Central memory CD8-positive, alpha-beta T cell (primary cell): ENCODE results near the gene EXOC6B.

Experiments
- ATAC-seq: fragments of 150-1000 bp; cut with Tn5 transposase; replicated peaks from 2 replicates; pipeline ENCODE4 v1.10.0; 2022; ENCODE audit warnings: mild to moderate bottlenecking, moderate FRiP score, moderate number of reproducible peaks; ENCODE audit not compliant: poor library complexity, severe bottlenecking; ENCODE audit errors: extremely low read depth
- DNase-seq, 2 donors: peaks; one replicate each; pipeline ENCODE4 v3.0.0; 2021; ENCODE audit warnings: low spot score in 2 of 2
- H3K27ac Mint-ChIP-seq: one replicate; pipeline ENCODE4 v1.8.0; 2022; ENCODE audit warnings: low read depth, mild to moderate bottlenecking, moderate library complexity, mixed read lengths
- H3K27me3 Mint-ChIP-seq: one replicate; pipeline ENCODE4 v1.8.0; 2022; ENCODE audit warnings: mixed read lengths
- H3K36me3 Mint-ChIP-seq: one replicate; pipeline ENCODE4 v1.8.0; 2022; ENCODE audit warnings: mild to moderate bottlenecking, moderate library complexity, mixed read lengths; ENCODE audit not compliant: insufficient read depth
- H3K4me1 Mint-ChIP-seq: one replicate; pipeline ENCODE4 v1.8.0; 2022; ENCODE audit warnings: mixed read lengths
- H3K4me3 Mint-ChIP-seq: one replicate; pipeline ENCODE4 v1.8.0; 2022; ENCODE audit warnings: mild to moderate bottlenecking, moderate library complexity, mixed read lengths
- H3K9me3 Mint-ChIP-seq: one replicate; pipeline ENCODE4 v1.8.0; 2022; ENCODE audit warnings: mixed read lengths

The EXOC6B gene

DNA sequence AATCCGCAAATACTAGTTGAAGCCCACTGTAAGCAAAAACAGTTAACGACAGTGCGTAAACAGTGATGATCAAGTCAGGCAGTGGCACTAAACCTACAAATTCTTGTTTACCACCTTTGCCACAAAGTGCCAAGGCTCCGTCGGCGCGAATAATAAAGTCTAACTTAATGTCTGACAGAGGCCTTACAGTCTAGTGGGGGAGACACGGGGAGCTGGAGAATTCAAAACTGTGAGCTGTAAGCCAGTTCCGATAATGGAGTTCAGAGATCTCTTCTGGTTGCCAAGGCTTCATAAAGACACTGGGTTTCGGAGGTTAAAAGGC is 284 bp upstream of the EXOC6B start:
- Mint-ChIP-seq H3K4me1 (peaks cover 38% of the 10 kb centered on the region), H3K4me3 (peak overlapping the region; percentile 96), H3K27me3 (peaks cover 13% of the 10 kb centered on the region), H3K27ac (peak overlapping the region; percentile 89), H3K9me3 (no peaks in the 10 kb centered on the region), H3K36me3 (peaks cover 4% of the 10 kb centered on the region)
- DNase-seq (no peak), ATAC-seq (no peak)

DNA sequence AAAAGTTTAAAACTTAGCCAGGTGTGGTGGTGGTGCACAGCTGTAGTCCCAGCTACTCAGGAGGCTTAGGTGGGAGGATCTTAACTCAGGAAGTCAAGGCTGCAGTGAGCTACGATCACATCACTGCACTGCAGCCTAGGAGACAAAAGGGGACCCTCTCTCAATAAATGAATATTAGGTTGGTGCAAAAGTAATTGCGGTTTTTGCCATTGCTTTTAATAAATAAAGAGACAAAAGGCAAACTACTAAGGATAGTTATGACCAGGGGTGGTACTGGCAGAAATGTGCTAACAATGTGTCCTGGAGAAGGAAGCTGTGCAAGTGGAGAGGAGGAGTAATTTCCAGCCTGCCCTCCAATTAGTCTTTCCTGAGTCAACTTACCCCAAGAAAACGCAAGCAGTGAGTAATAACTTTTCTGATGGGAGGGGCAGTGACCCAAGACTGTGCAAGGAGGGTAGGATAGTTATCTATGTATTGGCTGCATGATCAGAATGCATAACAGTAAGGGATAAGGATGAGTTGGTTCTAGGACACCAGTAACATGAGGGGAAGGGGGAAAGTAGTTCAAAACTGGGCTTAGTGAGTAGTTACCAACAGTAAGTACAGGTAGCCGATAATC is 1.5 kb downstream of the EXOC6B start:
- ATAC-seq (no peak), DNase-seq (no peak)
- Mint-ChIP-seq H3K27ac (peak overlapping the region; percentile 89), H3K27me3 (no peaks in the 10 kb centered on the region), H3K4me1 (peaks cover 43% of the 10 kb centered on the region), H3K9me3 (no peaks in the 10 kb centered on the region), H3K4me3 (peak overlapping the region; percentile 96), H3K36me3 (peaks cover 4% of the 10 kb centered on the region)

DNA sequence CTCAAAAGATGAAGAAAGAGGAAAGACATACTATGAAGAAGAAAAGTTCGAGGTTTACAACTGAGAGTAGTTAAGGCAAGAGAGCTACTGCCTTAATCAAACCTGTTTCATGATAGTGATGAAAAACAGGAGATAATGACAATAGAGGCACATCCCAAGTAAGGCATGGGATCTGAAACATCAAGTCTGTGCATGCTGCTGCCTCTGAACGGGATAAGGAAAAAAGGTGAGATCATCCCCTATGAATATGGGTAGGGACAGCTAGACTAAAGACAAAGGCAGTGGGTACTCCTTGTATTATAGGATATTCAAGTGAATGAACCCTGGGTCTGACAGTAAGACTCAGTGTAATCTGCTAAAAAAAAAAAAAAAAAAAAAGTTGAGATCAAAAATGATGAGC is 3.0 kb downstream of the EXOC6B start:
- Mint-ChIP-seq H3K4me1 (peaks cover 43% of the 10 kb centered on the region), H3K4me3 (no peak overlapping the region), H3K9me3 (no peaks in the 10 kb centered on the region), H3K36me3 (peaks cover 4% of the 10 kb centered on the region), H3K27me3 (no peaks in the 10 kb centered on the region), H3K27ac (no peak overlapping the region)
- no peak for DNase-seq
- ATAC-seq, result no peak

DNA sequence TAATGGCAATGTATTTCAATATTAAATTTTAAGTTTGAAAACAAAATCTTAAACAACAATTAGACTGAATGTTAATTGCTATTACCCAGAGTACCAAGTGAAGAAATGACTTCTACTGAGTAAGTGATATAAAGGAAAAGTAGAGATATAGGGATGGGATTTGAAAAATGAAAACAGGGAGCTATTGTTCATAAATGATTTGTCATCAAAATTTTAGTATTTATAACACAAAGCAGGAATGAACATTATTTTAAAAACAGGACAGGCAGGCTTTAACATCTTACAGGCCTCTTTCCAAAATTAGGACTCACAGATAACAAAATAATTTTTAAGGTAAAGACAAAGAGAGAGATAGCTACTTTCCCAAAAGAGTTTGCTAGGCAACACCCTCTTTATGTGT is 3.9 kb downstream of the EXOC6B start:
- DNase-seq, result no peak
- Mint-ChIP-seq H3K27ac (no peak overlapping the region), H3K27me3 (no peaks in the 10 kb centered on the region), H3K36me3 (peaks cover 4% of the 10 kb centered on the region), H3K4me3 (no peak overlapping the region), H3K4me1 (peaks cover 43% of the 10 kb centered on the region), H3K9me3 (no peaks in the 10 kb centered on the region)
- ATAC-seq, result no peak

DNA sequence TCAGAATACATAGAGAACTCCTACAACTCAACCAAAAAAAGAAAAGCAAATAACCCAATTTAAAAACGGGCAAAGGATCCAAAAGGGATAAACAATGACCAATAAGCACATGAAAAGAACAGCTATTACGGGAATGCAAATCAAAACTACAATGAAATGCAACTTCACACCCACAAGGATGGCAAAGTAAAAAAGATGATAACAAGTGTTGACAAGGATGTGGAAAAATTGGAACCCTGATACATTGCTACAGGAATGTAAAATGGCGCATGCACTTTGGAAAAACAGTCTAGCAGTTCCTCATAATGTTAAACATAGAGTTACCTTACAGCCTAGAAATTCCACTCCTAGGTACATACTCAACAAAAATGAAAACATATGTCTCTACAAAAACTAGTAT is 4.7 kb downstream of the EXOC6B start:
- peaks cover 4% of the 10 kb centered on the region for H3K36me3 Mint-ChIP-seq
- H3K4me1 Mint-ChIP-seq, result peaks cover 41% of the 10 kb centered on the region
- ATAC-seq, result no peak
- H3K27me3 Mint-ChIP-seq, result no peaks in the 10 kb centered on the region
- H3K4me3 Mint-ChIP-seq, result no peak overlapping the region
- no peaks in the 10 kb centered on the region for H3K9me3 Mint-ChIP-seq
- no peak overlapping the region for H3K27ac Mint-ChIP-seq
- DNase-seq, result no peak

DNA sequence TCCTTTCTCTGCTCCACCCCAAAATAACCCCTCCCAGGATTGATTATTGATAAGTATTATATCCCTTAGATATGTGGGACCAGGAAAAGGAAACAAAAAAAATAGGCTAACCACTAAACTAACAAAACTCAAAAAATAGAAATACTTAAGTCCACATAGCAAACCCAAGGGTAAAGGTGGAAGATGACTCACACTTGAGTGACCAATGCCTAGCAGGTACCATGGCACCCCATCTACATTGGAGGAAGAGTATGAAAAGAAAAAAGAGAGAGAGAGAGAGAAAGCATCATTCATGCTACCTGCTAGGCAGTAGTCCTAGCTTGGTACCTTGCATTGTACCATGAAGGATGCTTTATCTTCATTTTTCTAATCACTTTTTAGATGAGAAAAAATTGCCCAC is 6.3 kb downstream of the EXOC6B start:
- Mint-ChIP-seq H3K27ac (no peak overlapping the region), H3K36me3 (no peaks in the 10 kb centered on the region), H3K4me3 (no peak overlapping the region), H3K27me3 (no peaks in the 10 kb centered on the region), H3K4me1 (peaks cover 26% of the 10 kb centered on the region), H3K9me3 (no peaks in the 10 kb centered on the region)
- ATAC-seq (no peak), DNase-seq (no peak)

DNA sequence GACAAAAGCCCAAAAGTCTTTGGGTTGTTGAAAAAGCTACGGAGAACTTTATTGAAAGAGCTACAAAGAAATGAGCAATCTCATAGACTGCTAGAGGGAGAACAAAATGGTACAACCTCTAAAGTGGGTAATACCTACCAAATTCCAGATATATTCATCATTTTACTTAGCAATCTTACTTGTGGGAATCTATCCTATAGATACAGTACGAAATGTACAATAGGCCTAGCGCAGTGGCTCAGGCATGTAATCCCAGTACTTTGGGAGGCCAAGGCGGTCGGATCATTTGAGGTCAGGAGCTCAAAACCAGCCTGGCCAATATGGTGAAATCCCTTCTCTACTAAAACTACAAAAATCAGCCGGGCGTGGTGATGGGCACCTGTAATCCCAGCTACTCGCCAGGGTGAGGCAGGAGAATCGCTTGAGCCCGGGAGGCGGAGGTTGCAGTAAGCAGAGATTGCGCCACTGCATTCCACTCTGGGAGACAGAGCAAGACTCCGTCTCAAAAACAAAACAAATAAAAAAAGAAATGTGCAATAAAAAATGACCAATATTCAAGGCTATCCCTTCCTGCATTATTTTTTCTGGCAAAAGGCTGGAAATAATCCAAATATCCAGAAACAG is 10.1 kb downstream of the EXOC6B start:
- Mint-ChIP-seq H3K27ac (no peak overlapping the region), H3K36me3 (no peaks in the 10 kb centered on the region), H3K9me3 (no peaks in the 10 kb centered on the region), H3K27me3 (no peaks in the 10 kb centered on the region), H3K4me3 (no peak overlapping the region), H3K4me1 (peaks cover 8% of the 10 kb centered on the region)
- no peak for DNase-seq
- ATAC-seq, result no peak

DNA sequence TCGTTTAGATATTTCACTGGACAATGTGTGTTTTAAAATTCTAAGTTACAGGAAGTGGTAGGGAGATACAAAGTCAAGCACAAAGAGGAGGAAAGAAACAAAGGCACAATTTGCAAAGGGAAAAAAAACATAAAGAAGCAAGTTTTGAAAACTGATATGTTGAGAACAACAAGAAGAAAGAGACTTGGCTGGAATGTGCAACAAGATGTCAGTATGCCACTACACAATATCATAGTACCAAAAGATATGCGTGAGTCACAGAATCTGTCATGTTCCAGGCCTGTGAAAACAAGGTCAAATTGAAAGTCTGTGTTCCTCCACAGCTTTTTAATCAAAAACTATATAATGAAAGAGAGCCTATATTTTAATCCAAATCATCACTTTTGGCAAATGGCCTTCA is 12.0 kb downstream of the EXOC6B start:
- H3K4me3 Mint-ChIP-seq, result no peak overlapping the region
- H3K36me3 Mint-ChIP-seq, result no peaks in the 10 kb centered on the region
- H3K9me3 Mint-ChIP-seq, result peaks cover 17% of the 10 kb centered on the region
- ATAC-seq (no peak), DNase-seq (no peak)
- H3K27ac Mint-ChIP-seq, result no peak overlapping the region
- H3K27me3 Mint-ChIP-seq, result no peaks in the 10 kb centered on the region
- H3K4me1 Mint-ChIP-seq, result peaks cover 13% of the 10 kb centered on the region

DNA sequence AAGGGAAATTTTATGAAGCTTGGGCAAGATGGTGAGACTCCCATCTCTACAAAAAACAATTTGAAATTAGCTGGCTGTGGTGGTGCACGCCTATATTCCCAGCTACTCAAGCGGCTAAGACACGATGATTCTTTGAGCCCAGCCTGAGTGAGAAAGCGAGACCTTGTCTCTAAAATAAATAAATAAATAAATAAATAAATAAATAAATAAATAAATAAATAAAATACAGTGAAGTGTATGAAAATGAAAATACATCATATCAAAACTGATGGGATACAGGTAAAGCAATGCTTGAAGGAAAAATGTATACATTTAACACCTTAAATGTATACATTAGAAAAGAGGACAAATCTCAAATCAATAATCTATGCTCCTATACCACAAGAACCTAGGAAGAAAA is 15.7 kb downstream of the EXOC6B start:
- Mint-ChIP-seq H3K27me3 (no peaks in the 10 kb centered on the region), H3K9me3 (peaks cover 19% of the 10 kb centered on the region), H3K36me3 (peaks cover 2% of the 10 kb centered on the region), H3K4me3 (no peak overlapping the region), H3K4me1 (peaks cover 17% of the 10 kb centered on the region), H3K27ac (no peak overlapping the region)
- no peak for ATAC-seq
- DNase-seq, result no peak

DNA sequence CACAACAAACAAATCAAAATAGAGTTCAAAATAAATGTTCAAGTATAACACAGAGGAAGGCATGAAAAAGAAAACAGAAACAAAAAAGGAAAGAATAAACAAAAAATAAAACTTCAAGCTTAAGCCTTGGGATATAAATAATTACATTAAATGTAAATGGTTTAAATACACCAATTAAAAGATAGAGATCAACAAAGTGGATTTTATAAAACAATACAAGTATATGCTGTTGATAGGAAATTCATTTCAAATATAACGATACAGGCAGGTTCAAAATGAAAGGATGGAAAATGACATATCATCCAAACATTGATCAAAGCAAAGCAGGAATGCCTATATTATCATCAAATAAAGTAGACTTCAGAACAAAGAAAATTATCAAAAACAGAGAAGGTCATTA is 16.7 kb downstream of the EXOC6B start:
- H3K9me3 Mint-ChIP-seq, result peaks cover 19% of the 10 kb centered on the region
- H3K36me3 Mint-ChIP-seq, result peaks cover 2% of the 10 kb centered on the region
- no peak for DNase-seq
- peaks cover 17% of the 10 kb centered on the region for H3K4me1 Mint-ChIP-seq
- no peak for ATAC-seq
- no peaks in the 10 kb centered on the region for H3K27me3 Mint-ChIP-seq
- H3K4me3 Mint-ChIP-seq, result no peak overlapping the region
- no peak overlapping the region for H3K27ac Mint-ChIP-seq

DNA sequence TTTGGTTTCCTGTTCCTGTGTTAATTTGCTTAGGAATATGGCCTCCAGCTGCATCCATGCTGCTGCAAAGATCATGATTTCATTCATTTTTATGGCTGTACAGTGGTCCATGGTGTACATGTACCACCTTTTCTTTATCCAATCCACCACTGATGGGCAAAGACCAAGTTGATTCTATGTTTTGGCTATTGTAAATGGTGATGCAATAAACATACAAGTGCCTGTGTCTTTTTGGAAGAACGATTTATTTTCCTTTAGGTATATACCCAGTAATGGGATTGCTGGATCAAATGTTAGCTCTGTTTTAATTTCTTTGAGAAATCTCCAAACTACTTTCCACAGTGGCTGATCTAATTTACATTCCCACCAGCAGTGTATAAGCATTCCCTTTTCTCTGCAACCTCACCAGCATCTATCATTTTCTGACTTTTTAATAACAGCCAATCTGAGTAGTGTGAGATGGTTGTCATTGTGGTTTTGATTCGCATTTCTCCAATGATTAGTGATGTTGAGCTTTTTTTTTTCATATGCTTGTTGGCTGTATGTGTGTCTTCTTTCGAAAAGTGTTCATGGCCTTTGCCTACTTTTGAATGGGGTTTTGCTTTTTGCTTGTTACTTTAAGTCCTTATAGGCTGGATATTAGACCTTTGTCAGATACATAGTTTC is 19.4 kb downstream of the EXOC6B start:
- Mint-ChIP-seq H3K9me3 (peaks cover 19% of the 10 kb centered on the region), H3K36me3 (peaks cover 2% of the 10 kb centered on the region), H3K27ac (no peak overlapping the region), H3K4me3 (no peak overlapping the region), H3K27me3 (no peaks in the 10 kb centered on the region), H3K4me1 (peaks cover 20% of the 10 kb centered on the region)
- DNase-seq (no peak), ATAC-seq (no peak)

DNA sequence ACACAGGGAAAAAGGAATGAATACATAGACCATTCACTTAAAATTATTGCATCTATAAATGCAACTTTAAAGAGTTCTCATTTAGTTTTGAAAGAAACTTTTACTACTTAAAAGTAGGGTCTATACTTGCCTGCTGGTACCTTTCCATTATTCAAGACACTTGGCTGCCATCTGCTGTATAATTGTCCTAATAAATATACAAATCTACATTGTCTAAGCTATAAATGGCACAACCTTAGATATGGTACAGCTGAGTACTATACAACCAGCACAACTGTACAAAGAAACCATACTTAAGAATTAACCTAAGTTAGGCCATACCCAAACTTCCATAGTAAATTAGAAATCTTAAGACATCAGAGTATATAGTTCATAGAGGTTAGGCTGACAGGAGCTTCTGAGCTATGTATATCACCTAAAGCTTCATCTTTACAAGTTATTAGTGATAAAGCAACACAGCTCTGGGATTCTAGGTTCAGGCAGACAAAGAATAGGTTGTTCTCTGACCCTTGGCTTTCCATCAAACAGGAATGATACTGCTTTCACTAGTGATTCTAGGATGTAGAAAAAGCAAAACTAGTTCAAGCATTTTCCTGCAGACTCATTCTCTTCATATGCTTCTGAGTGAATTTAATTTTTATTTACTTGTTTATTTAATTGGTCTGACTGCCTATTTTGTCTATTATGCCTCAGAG is 22.1 kb downstream of the EXOC6B start:
- peaks cover 14% of the 10 kb centered on the region for H3K4me1 Mint-ChIP-seq
- no peak overlapping the region for H3K27ac Mint-ChIP-seq
- no peaks in the 10 kb centered on the region for H3K27me3 Mint-ChIP-seq
- H3K36me3 Mint-ChIP-seq, result peaks cover 2% of the 10 kb centered on the region
- no peak overlapping the region for H3K4me3 Mint-ChIP-seq
- ATAC-seq (no peak), DNase-seq (no peak)
- peaks cover 1% of the 10 kb centered on the region for H3K9me3 Mint-ChIP-seq

DNA sequence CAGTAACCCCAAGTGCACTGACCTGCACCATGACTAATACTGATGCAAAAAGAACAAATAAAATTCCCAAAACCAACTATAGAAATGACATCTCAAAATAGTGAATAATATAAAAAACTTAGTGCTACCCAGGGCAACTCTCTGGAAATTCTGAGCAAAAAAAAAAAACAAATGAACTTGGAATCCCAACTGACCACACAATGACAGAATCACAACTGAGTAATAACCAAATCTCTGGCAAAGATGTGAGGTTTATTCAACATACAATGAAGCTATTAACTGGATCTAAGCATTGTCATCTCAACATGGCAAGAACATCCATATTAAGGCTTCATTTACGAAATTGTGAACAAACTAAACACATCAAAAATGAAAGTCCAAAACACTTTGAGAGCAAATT is 22.7 kb downstream of the EXOC6B start:
- no peaks in the 10 kb centered on the region for H3K9me3 Mint-ChIP-seq
- DNase-seq (no peak), ATAC-seq (no peak)
- H3K4me1 Mint-ChIP-seq, result peaks cover 14% of the 10 kb centered on the region
- no peak overlapping the region for H3K27ac Mint-ChIP-seq
- no peak overlapping the region for H3K4me3 Mint-ChIP-seq
- peaks cover 2% of the 10 kb centered on the region for H3K36me3 Mint-ChIP-seq
- H3K27me3 Mint-ChIP-seq, result no peaks in the 10 kb centered on the region
